OCI-LY1 (cell line): ENCODE results near the gene FBLN2.
"Not testable (repeated sequence)": the region's sequence is repeated elsewhere in the genome, so short reads cannot be mapped to it uniquely, and the experiment has no call there.

Experiments used
- H2AFZ ChIP-seq: fragments of 200-600 bp; sonication (generic), shearing (Covaris generic); 2 replicates; pipeline ENCODE4 v1.6.0; 2014; ENCODE audit warnings: antibody characterized with exemption, mild to moderate bottlenecking, low read length
- H3F3A ChIP-seq: fragments of 200-600 bp; sonication (generic), shearing (Covaris generic); 2 replicates; pipeline ENCODE4 v1.6.0; 2014; ENCODE audit warnings: mild to moderate bottlenecking, antibody characterized with exemption, low read length, moderate library complexity; ENCODE audit not compliant: insufficient read depth
- H3K27ac ChIP-seq: fragments of 200-600 bp; sonication (generic); 2 replicates; pipeline ENCODE4 v1.5.1; 2014; ENCODE audit warnings: low read length, mixed run types, mild to moderate bottlenecking, low read depth; ENCODE audit not compliant: poor library complexity, severe bottlenecking
- H3K27me3 ChIP-seq: fragments of 200-600 bp; sonication (generic); 2 replicates; pipeline ENCODE4 v1.6.0; 2014; ENCODE audit warnings: antibody characterized with exemption, mild to moderate bottlenecking, low read length, moderate library complexity; ENCODE audit not compliant: insufficient read depth
- H3K36me3 ChIP-seq: fragments of 200-600 bp; sonication (generic); 2 replicates; pipeline ENCODE4 v1.6.1; 2014; ENCODE audit warnings: mild to moderate bottlenecking, antibody characterized with exemption, low read length, moderate library complexity, mixed read lengths; ENCODE audit not compliant: insufficient read depth
- H3K4me1 ChIP-seq: fragments of 200-600 bp; sonication (generic); 2 replicates; pipeline ENCODE4 v1.5.1; 2014; ENCODE audit warnings: mild to moderate bottlenecking, low read length, moderate library complexity; ENCODE audit not compliant: insufficient read depth, severe bottlenecking
- H3K4me2 ChIP-seq: fragments of 200-600 bp; sonication (generic), shearing (Covaris generic); 2 replicates; pipeline ENCODE4 v1.6.1; 2014; ENCODE audit warnings: low read length
- H3K4me3 ChIP-seq: fragments of 200-600 bp; sonication (generic); 2 replicates; pipeline ENCODE4 v1.5.1; 2014; ENCODE audit warnings: low read length, low read depth, mild to moderate bottlenecking, mixed read lengths; ENCODE audit not compliant: poor library complexity, severe bottlenecking
- H3K79me2 ChIP-seq: fragments of 200-600 bp; shearing (Covaris generic); 2 replicates; pipeline ENCODE4 v1.6.1; 2016; ENCODE audit warnings: mixed run types, low read length, mixed read lengths; ENCODE audit not compliant: insufficient read depth
- H3K9ac ChIP-seq: fragments of 200-600 bp; sonication (generic), shearing (Covaris generic); 2 replicates; pipeline ENCODE4 v1.6.1; 2014; ENCODE audit warnings: mild to moderate bottlenecking, low read length, mixed read lengths
- H3K9me2 ChIP-seq: fragments of 200-600 bp; sonication (generic), shearing (Covaris generic); 2 replicates; pipeline ENCODE4 v1.6.1; 2014; ENCODE audit warnings: low read depth, mild to moderate bottlenecking, low read length, mixed read lengths
- H3K9me3 ChIP-seq: fragments of 200-600 bp; shearing (Covaris generic); 2 replicates; pipeline ENCODE4 v1.6.1; 2014; ENCODE audit warnings: low read length, mixed read lengths
- H4K20me1 ChIP-seq: fragments of 200-600 bp; sonication (generic), shearing (Covaris generic); 2 replicates; pipeline ENCODE4 v1.6.0; 2016; ENCODE audit warnings: mild to moderate bottlenecking, low read length; ENCODE audit not compliant: insufficient read depth
- CTCF ChIP-seq: fragments of 200-600 bp; sonication (generic), shearing (Covaris generic); IDR thresholded peaks from 2 replicates; pipeline ENCODE4 v1.5.1; 2017; ENCODE audit warnings: mild to moderate bottlenecking, antibody characterized with exemption, low read length, moderate library complexity, mixed read lengths
- EZH2 ChIP-seq: fragments of 200-600 bp; sonication (generic), shearing (Covaris generic); IDR thresholded peaks from 2 replicates; pipeline ENCODE4 v1.8.0; 2017; ENCODE audit warnings: borderline replicate concordance, mixed run types, mild to moderate bottlenecking, antibody characterized with exemption, low read length, moderate library complexity, mixed read lengths

Gene FBLN2

GRCh38 chr3:13519006-13519791 lies 29.7 kb upstream of the FBLN2 start:
- H3K4me1 ChIP-seq, result no peaks in the 10 kb centered on the region
- H3K9me3 ChIP-seq, result no peaks in the 10 kb centered on the region
- no peak overlapping the region for H3K9ac ChIP-seq
- H3K27me3 ChIP-seq, result peaks cover 8% of the 10 kb centered on the region; the same call in 1 of the 2 replicates
- H3K27ac ChIP-seq, result no peak overlapping the region
- H3F3A ChIP-seq, result no peaks in the 10 kb centered on the region
- no peak overlapping the region for H3K4me2 ChIP-seq
- no peaks in the 10 kb centered on the region for H3K36me3 ChIP-seq
- no peak overlapping the region for H2AFZ ChIP-seq
- no peaks in the 10 kb centered on the region for H4K20me1 ChIP-seq
- no peak for TF ChIP-seq EZH2
- TF ChIP-seq CTCF, result no peak
- no peak overlapping the region for H3K4me3 ChIP-seq
- no peaks in the 10 kb centered on the region for H3K9me2 ChIP-seq
- no peaks in the 10 kb centered on the region for H3K79me2 ChIP-seq

- no peak for TF ChIP-seq EZH2
- TF ChIP-seq CTCF, result no peak
- Histone ChIP-seq H3K9me2 (no peaks in the 10 kb centered on the region), H2AFZ (no peak overlapping the region), H3K27ac (no peak overlapping the region), H3K4me2 (no peak overlapping the region), H3K9ac (no peak overlapping the region), H3K4me3 (no peak overlapping the region), H3K36me3 (no peaks in the 10 kb centered on the region), H3K4me1 (no peaks in the 10 kb centered on the region), H3F3A (no peaks in the 10 kb centered on the region), H3K9me3 (no peaks in the 10 kb centered on the region), H3K27me3 (peaks cover 8% of the 10 kb centered on the region; the same call in 1 of the 2 replicates), H4K20me1 (no peaks in the 10 kb centered on the region), H3K79me2 (no peaks in the 10 kb centered on the region)
Measured at GRCh38 chr3:13520326-13520880, 28.5 kb upstream of the FBLN2 start.

GRCh38 chr3:13521309-13521708 lies 27.6 kb upstream of the FBLN2 start:
- Histone ChIP-seq H4K20me1 (no peaks in the 10 kb centered on the region), H3K9me3 (no peaks in the 10 kb centered on the region), H3K4me1 (no peaks in the 10 kb centered on the region), H3K27ac (no peak overlapping the region), H3K79me2 (no peaks in the 10 kb centered on the region), H3K27me3 (peaks cover 8% of the 10 kb centered on the region; the same call in 1 of the 2 replicates), H3K9me2 (no peaks in the 10 kb centered on the region), H3F3A (no peaks in the 10 kb centered on the region), H3K4me2 (no peak overlapping the region), H3K36me3 (no peaks in the 10 kb centered on the region), H2AFZ (no peak overlapping the region), H3K4me3 (no peak overlapping the region), H3K9ac (no peak overlapping the region)
- TF ChIP-seq EZH2 (no peak), CTCF (no peak)

- H3K9ac ChIP-seq, H3K9me3 ChIP-seq, H3K36me3 ChIP-seq, H3K4me2 ChIP-seq, H4K20me1 ChIP-seq, H2AFZ ChIP-seq, H3K27me3 ChIP-seq, H3K27ac ChIP-seq, H3K9me2 ChIP-seq, H3K4me3 ChIP-seq, H3K4me1 ChIP-seq, H3K79me2 ChIP-seq, H3F3A ChIP-seq: not testable (repeated sequence)
Measured at GRCh38 chr3:13521749-13522148, 27.2 kb upstream of the FBLN2 start.
